ENCODE data around the gene OST4.
A peak's percentile ranks its signal among the peaks of the same experiment; 100 is the strongest.
"Not testable (repeated sequence)": the region's sequence is repeated elsewhere in the genome, so short reads cannot be mapped to it uniquely, and the experiment has no call there.

Gene OST4

DNA sequence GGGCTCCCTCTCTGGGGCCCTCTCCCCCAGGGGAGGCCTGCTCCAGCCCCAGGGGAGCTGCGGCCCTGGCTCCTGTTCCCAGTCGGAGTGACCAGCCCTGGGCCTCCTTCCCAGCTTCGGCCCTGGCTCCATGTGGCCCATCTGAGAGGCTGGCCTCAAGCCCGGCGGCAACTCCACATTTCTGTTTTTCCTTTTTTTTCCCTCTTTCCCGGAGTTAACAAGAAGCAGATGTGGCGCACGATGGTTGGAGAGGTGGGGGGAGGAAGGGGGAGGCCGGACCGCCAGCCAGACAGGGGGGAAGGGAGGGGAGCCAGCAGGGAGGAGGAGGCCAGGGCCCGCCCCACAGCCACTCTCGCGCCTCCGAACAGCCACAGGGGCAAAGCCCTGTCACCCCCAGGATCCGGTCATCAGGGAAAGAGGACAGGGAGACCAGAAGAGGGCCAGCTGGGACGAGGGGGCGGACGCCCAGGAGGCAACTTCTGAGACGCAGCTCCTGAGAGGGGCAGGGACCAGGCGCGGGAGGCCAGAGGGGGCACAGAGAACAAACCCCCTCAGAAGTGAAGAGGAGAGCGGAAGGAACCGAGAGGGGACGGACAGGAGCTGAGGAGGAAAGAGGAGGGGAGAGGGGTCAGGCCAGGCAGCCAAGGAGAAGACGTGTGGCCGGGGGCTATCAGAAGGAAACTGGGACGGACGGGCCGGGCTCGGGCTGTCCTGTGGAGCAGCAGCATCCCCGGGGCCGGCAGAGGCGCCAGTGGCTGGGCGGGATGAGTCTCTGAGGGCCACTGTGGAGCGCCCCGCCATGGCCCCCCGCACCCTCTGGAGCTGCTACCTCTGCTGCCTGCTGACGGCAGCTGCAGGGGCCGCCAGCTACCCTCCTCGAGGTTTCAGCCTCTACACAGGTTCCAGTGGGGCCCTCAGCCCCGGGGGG, 7.1 kb upstream of the OST4 start, which contains the start of gene EMILIN1:
TSS of gene EMILIN1 (plus strand) at position 349 of the 928 bp plus-strand sequence. CDS start at position 800, 451 bp downstream.
- no peak for DNase-seq

DNA sequence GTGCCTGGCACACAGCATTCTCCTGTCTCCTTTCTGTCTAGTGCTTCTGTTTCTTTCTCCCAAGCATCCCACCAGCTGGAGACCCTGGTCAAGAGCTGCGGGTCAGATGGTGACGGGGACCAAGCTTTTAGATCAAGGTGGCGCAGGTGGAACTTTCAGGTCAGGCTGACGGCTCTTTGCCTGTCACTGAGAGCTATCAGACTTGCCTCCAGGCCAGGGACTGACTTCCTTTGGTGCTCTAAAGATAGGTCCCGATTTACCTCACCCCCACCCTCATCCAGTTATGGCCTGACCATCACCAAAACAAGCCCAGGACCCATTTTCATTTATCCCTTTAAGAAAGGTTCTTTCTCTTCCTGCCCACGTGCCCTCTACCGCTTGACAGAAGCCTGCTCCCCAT, 5.8 kb upstream of the OST4 start:
- no peak for DNase-seq

DNA sequence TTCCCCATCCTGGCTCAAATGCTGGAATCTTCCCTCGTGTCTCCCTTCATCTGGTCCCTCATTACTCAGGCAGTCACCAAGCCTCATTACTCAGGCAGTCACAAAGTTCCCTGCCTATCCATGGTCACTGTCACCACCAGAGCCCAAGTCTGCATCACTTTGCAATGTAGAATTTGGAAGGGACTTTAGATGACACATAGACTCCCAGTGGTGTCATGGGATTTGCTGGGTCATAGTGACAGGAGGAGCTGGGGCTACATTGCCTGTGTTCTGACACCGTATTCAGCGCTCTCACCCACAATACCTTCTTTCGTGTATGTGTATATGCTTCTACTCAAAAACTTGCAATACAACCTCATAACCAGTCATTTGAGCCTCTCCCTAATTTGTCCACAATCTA, 4.9 kb upstream of the OST4 start:
- no peak for DNase-seq

DNA sequence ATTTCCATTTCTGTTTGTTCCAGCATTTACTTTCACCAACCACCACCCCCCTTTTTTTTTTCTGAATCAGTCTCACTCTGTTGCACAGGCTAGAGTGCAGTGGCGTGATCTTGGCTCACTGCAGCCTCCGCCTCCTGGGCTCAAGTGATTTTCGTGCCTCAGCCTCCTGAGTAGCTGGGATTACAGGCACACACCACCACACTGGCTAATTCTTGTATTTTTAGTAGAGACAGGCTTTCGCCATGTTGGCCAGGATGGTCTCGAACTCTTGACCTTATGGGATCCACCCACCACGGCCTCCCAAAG, 4.1 kb upstream of the OST4 start:
- not testable (repeated sequence) for DNase-seq

DNA sequence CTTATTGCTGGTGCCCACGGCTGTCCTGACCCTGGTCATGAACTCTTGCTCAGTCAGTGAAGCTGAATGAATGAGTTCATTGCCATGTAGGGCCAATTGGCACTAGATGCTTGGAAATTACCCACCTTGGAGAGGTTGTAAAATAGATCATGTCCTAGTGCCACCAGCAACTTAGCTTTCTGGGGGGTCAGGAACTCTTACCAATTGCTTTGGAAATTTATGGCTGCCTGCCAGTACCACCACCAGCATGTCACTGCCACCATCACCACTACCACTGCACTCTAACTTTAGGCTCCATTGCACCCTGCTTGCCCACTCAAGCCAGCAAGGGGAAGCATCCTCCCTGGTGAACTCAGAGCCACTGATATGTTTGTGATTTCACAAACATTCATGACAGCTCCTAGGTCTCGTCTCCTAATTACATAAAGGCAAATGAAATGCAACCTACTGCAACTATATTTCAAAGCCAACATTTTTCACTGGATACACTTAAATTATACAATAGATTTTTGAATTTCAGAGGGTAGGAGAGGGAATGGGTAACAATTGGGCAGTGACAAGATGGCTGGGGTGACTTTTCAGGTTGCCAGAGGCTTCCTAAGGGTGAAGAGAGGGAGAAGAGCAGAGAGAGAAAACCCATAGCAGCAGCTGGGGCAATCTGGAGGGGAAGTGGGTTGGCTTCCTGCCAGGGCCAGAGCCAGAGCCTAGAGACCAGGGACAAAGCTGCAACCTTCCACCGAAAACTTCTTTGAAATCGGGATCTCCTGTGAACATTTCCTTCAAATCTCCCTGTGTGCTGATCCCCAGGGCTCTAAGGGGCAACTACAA, 3.5 kb upstream of the OST4 start:
- DNase-seq: peak; percentile 42 to 57

DNA sequence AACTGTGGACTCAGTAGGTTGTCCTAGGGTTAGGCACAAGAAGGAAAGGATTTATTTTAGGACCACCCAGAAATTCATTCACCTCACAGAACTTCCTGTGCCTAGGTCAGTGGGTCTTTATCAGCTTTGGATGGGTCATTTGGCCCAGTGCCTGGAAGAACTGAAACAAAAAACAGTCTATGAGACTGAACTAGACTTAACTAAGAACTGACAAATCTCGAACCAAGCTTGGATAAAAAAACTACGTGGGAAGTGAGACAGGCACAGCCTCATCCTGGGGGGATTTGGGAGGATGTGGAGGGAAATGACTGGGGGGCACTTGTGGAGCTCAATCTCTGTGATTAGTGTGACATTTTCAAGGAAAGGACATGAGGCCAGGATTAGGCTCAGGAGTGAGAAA, 2.3 kb upstream of the OST4 start:
- DNase-seq: no peak

DNA sequence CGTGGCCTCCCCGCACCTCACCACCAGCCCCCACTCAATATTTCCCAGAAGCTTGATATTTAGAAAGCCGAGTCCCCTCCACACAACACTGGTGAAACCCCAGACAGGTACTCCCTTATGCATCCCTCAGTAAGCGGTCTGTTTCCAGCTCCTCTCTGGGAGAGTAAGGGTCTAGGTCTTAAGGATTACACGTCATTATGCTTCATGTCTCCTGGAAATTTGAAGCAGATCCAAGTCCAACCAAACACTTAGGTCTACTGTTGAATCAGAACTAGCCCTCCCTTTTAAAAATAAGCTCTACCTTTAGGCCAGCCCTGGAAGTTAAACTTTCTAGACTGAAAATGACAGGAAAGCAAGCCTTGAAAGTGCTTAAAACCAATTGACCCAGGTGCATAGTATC, 1.5 kb upstream of the OST4 start:
- DNase-seq: no peak

DNA sequence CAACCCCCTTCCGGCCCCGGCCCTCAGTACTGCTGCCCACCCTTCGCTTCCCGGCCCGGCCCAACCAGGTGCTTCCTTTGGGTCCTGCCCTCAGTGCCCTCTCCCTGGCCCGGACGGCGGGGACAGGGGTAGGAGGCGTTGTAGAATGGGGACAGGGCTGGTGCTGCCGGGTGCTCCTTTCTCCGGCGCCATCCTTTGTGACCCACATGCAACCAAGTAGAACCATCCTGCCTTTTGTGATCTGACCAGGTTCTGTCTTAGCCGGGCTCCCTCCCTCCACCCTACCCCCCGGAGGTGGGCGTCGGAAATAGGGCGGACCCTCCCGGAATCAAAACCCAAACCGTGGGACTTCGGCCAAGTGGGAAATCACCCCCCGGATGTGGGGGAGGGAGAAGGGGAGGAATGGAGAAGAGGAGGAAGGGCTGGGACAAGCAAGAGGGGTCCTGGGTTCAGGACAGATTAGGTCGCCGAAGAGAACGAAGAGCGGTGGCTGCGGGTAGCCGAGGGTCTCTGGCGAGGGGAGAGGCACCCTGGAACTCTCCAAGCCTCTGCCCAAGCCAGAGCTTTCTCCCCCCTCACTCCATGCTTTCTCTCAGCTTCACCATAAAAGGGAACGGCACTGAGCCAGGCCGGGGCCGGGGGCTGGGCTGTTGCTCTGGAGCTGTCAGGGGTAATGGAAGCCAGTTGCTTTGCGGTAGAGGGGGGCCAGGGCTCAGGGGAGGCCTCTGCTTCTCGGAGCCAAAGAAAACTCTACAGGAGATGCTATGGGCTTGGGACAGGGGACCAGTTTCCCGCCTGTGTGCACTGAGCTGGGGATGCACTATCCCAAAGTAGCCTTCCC, 756 bp upstream of the OST4 start:
- DNase-seq: peak; percentile 17 to 29

DNA sequence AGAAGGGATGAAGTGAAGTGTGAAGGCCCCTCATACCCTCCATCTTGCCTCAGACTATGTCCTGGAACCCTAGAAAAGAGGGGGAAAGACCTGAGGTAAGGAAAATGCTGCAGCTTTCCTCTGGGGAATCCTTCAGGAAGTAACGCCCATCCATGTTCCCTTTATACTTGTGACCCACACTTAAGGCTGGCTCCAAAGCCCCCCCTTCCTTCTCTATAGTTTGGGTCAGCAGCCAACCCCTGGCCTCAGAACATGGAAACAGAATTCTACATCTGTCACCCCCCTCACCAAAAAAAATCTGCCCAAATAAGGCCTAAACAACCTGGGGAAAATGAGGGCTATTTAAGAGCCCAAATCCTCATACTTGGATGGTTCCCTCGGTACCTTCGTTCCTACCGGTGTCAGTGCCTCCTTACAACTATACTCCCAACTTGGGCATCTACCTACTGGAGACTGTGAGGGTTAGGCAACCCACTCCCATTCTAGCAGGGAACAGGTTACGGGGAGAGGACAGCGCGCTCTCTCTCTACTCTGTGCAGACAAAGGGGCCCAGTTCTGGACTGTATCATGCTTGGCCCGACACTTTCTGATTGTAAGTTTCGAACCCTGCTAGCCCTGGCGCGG, 689 bp downstream of the OST4 start:
- DNase-seq: no peak

DNA sequence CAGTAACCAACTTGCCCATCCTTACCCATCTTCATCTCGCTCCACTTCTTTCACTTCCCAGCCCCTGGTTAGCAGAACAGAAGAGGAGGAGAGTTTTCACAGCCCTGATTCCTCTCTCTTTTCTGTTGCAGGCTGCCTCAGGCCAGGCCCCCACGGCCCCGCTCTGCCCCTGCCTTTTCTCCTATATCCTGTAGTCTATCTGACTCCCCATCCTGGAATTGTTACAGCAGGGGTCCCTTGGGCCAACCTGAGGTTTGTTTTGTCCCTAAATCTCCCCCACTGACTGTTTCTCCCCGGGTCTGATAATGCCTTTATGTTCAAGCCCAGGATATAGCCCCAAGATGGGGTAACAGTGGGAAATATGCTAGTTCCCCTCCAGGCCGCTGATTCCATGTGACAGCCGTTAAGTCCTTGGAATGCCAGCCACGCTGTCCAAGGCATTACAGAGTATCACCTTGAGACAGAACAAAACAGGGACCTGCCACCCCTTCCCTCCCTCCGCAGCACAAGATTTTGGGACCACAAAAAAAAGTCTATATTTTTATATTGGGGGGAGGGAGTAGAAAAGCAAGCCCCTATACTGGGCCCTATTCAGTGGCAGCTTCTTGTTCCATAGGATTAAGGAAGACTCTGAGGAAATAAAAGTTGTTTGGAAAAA, 1.4 kb downstream of the OST4 start:
- DNase-seq: no peak

DNA sequence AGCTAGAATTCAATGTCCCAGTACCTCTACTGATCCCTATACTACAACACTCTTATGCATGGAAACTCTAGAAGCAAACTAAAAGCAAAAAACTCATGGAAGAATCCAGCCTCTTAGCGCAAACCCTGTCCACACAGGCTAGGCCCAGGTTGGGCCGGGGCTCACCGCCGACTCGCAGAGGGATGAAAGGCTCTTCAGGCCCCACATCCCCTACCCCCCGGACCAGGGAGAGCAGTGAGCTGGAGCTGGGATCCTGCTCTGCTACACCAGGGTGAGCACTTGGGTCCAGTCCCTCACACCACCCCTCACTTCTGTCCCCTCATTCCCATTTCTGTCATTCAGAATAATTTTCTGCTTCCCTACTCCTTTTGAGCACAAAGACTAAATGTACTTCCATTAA, 2.0 kb downstream of the OST4 start:
- no peak for DNase-seq

DNA sequence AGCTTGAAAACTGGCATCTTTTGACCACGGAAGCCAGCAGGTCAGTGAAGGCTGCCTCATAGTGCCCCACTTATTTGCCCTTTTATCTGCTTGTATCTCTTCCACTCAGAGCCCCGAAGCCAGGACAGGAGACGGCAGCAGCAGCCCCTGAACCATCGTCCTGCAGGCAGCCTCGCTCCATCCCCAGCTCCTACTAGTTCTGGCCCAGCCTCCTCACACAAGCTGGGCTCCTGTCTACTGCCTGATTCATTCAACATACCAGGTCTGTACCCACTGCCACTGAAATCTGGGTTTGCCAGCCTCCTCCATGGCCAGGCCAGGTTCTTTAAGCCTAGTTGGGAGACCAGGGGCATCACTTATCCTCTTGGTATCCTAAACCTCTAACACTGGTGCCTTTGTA, 4.1 kb downstream of the OST4 start:
- no peak for DNase-seq

DNA sequence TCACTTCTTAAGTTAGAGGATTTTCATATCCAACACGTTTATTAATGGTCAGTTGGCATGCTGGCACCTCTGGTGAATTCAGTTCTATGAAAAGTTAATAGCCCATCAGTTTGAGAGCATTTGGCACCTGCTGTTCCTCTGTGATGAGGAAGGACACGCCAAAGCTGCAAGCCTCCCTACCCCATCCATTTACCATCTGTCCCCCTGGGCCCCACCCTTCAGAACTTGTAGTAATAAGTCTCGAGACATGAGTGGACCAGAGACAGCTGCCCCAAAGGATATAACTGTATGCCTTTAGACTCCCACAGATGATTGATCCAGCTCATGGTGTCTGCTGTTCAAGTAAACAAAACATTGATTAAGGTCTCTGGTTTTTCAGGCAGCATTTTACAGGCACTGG, 6.3 kb downstream of the OST4 start:
- no peak for DNase-seq

DNA sequence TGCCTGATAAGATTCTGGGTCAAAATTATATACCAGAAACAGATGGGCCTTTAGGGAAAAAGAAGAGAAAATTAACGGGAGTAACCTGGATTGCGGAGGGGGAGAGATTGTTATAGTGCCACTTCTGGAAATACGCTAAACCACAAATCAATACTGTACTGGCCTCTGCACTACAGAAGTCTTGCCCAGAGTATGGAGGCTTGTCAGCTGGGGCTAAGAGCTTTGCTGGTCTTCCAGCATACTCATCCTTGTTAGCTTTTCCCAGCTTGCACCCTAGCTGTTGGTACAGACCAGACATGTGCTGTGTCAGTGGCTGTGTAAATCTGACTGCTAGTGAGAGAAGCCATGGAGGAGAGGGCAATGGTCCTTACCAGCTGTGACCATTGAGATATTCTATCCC, 11.1 kb downstream of the OST4 start:
- no peak for DNase-seq

DNA sequence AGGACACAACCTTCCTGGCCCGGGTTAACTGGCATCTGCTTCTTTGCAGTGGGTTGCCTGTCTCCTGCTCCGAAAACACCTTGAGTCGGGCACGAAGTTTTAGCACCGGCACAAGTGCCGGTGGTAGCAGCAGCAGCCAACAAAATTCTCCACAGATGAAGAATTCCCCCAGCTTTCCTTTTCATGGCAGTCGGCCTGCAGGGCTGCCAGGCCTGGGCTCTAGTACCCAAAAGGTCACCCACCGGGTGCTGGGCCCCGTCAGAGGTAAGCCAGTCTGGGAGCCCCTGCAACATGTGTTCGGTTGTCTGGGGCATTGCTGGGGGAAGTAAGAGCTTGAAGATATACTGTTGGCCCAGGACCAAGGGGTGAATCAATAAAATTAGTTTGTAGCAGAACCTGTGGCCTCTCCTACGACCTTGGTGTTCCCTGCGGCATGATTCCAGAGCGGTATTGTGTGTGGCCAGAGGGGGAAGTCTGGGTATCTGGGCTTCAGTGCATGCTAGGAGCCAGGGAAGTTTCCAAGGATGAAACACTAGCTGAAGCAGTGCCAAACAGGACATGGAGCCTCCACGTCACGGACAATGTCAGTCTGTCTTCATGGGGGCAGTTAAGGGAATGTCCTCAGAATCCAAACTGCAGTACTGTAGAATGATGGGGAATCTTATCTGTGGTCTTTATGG, 12.2 kb downstream of the OST4 start:
- no peak for DNase-seq

DNA sequence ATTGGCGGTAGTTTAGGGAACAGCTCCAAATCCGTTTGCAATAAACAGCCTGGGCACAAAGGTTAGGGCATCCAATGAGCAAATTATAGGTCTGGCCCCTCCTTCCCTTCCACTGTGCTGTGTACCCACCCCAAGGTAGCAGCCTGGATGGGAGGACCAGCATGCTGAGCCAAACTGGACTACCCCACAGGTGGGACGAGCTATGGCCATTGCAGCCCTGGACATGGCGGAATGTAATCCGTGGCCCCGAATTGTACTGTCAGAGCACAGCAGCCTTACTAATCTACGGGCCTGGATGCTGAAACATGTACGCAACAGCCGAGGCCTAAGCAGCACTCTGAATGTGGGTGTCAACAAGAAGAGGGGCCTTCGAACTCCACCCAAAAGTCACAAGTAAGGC, 13.2 kb downstream of the OST4 start:
- no peak for DNase-seq

DNA sequence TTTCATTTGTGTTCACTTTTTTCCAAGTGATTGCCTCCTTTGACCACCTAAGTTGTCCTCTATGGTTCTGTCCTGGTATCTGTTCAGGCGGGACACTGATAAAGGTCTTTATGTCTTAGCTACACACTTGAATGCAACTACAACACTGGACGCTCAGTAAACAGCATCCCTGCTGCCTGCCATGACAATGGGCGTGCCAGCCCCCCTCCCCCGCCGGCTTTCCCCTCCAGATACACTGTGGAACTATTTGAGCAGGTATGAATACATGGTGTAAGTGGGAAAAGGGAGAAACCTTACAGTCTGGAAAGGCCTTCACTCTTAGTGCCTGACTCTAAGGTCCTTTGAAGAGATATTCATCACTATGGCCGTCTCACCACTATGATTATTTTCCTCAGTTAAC, 14.3 kb downstream of the OST4 start:
- no peak for DNase-seq

DNA sequence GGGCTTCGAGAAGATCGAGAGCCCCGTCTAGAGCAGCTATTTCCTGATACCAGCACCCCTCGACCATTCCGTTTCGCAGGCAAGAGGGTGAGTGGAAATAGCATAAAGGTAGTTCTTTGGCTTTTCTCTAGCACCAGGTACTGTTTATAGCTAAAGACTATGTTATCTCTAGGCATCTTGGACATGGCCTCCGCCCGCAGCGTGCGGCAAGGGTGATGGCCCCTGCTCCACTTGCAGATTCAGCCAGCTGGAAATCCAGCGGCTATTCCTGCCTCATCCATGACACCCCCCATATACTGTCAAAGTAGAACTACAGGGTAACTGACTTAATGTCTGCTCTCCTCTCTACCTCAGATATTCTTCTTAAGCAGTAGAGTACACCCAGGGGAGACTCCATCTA, 16.7 kb downstream of the OST4 start:
- no peak for DNase-seq

DNA sequence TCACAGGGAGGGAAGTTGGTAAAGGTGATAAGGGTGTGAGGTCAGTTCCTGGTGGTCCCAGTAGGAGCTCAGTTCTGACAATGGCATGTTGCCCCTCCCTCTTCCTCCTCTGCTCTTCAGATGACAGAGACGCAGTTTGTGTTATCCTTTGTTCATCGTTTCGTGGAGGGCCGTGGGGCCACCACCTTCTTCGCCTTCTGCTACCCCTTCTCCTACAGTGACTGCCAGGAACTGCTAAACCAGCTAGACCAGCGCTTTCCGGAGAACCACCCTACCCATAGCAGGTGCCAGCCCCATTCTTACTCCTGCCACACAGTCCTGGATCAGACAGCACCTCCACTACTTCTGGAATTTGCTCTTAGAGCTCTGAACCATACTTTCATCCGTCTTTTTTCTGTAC, 17.7 kb downstream of the OST4 start:
- DNase-seq: no peak

DNA sequence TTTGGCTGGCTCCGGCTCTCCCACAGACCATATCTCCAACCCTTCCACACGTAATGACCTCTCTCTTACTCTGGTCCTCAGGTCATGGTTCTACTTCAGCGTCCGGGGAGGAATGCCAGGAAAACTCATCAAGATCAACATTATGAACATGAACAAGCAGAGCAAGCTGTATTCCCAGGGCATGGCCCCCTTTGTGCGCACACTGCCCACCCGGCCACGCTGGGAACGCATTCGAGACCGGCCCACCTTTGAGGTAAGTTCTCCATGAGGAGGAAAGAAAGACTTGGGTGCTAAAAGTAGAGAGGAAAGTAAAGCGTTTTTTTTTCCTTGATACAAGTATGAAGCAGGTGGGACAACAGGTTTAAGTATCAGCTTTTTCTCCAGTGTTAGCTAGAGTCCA, 18.1 kb downstream of the OST4 start:
- DNase-seq: no peak

DNA sequence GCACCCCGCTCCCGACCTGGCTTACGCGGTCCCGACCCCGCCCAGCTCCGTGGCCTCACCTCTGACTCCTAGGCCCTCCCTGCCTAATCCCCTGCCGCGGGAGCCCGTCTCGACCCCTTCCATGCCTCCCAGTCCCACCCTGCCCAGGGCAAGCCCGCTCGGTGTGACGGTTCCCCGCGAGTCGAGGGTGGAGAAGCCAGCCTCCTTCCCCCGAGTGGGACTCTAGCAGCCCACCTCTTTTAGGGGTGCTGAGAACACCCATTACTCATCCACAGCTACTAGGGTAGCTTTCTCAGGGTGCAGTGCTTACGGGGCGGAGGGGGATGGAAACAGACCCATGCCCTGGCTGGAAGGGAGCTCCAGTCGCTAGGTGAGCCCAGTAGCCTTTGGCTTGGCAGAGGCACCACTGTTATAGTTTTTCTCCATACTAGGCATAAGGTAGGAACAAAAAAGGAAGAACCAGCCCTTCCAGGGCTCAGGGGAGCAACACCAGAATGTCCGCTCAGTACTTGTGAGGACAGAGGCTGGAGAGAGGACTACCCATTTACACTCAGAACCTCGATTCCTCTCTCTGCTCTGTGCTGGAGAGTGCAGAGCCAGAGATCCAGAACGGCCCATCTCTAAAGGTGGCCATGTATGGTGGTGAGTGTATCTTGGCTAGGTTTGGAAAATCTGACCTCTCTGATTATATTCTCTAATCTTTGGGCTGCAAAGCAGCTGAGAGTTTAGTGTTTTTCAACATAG, 19.4 kb downstream of the OST4 start:
- no peak for DNase-seq
